H1 (cell line): ENCODE data around the gene NMRK1. TPM values are rescaled to one million over a fixed set of nuclear protein-coding genes. Genes with fewer than 3 reads are reported as not detected.

Experiments used
- CBX8 ChIP-seq: fragments of 300-800, 300-1000 bp; sonication (generic); IDR thresholded peaks from 2 replicates; pipeline ENCODE4 v1.7.1; 2016; ENCODE audit warnings: low read depth, low read length, borderline replicate concordance
- CEBPB ChIP-seq: IDR thresholded peaks from 2 replicates; pipeline ENCODE4 v1.6.1; 2012; ENCODE audit warnings: low read depth, low read length
- EP300 ChIP-seq, 2 experiments: IDR thresholded peaks; 1 replicate in 1 of 2; 2 replicates in 1 of 2; pipeline ENCODE4 v1.6.1; 2011 to 2012; ENCODE audit warnings: low read depth in 2 of 2, low read length in 2 of 2, mild to moderate bottlenecking in 2 of 2, borderline replicate concordance in 1 of 2, inconsistent platforms in 1 of 2, moderate library complexity in 1 of 2
- JUN ChIP-seq: IDR thresholded peaks from 2 replicates; pipeline ENCODE4 v1.6.1; 2011; ENCODE audit warnings: low read depth, mild to moderate bottlenecking, improper control_type of control experiment, low read length
- KDM4A ChIP-seq: IDR thresholded peaks from one replicate; pipeline ENCODE4 v1.7.1; 2012; ENCODE audit warnings: low read depth, mild to moderate bottlenecking, moderate library complexity, low read length, inconsistent platforms; ENCODE audit not compliant: severe bottlenecking
- NANOG ChIP-seq: IDR thresholded peaks from 2 replicates; pipeline ENCODE4 v1.6.1; 2011; ENCODE audit warnings: low read length, low read depth, mild to moderate bottlenecking, inconsistent platforms; ENCODE audit not compliant: insufficient read depth, poor library complexity, severe bottlenecking
- SIRT6 ChIP-seq: IDR thresholded peaks from one replicate; pipeline ENCODE4 v1.7.1; 2012; ENCODE audit warnings: low read length, inconsistent platforms
- SIX5 ChIP-seq: IDR thresholded peaks from 2 replicates; pipeline ENCODE4 v1.6.1; 2011; ENCODE audit warnings: mild to moderate bottlenecking, low read depth, low read length
- polyA plus RNA-seq, 7 experiments: library from polyadenylated mRNA; depleted of rRNA in 3 of 7; stranded (reverse) in 5 of 7; unstranded in 2 of 7; fragments of >200 nt in 5 of 7; fragments of 200-250 nt in 2 of 7; gene quantifications; 1 replicate in 5 of 7; 2 replicates in 1 of 7; 4 replicates in 1 of 7; pipeline versions ENCODE4 v1.2.1 to v1.2.3, GENCODE V29; 2011 to 2013; ENCODE audit warnings: missing spikeins in 2 of 7, mixed read lengths in 2 of 7
- total RNA-seq: library from RNA; stranded (reverse); fragmentation: NEBNext Ultra II Directional; extraction: Animal tissue kit (Norgen Biotek cat#: 25700); gene quantifications from 2 replicates; pipeline ENCODE4 v1.2.1, GENCODE V29; 2021
- TF ChIP-seq, protein P1 (sequence below): fragments of 300-600 bp; sonication (generic); IDR thresholded peaks from 2 replicates; pipeline ENCODE4 v1.7.1; 2012; ENCODE audit warnings: low read length, moderate library complexity, mild to moderate bottlenecking, inconsistent platforms; ENCODE audit not compliant: insufficient replicate concordance
- TF ChIP-seq, protein P2 (sequence below): IDR thresholded peaks from 2 replicates; pipeline ENCODE4 v1.6.1; 2012; ENCODE audit warnings: inconsistent platforms

The NMRK1 gene
- total and polyA plus RNA-seq, 2 of the 8 experiments (the other 6 are each of a cell fraction or from before 2014, with no cell fraction given), result 5.8 to 8.1 TPM

DNA sequence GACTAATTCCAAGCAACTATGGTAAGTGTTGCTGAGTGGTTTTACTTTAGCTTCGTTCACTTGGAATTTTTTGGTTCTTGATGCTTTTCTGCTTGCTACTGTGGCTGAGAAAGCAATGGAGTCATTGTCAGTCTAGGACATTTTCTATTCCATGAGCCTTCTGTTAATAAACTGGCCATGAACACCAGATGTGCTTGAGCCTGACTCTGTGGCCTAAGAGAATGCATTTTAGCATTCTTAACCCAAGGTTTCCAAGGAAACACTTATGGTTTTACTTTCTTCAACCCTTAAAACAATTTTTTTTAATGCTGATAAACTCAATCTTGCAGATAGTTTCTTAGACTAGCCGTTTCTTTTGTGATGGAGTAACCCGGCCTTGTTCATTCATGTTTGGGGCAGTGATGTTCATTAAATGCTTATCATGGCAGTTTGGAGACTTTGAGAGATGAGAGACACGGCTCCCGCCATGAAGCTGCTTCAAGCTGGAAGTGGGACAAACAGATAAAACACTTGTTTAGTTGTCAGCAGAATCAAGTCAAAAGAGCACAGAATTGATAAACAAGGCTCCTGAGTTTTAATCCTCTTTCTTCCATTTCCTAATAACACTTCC is 42.8 kb upstream of the NMRK1 start (continued):
- TF ChIP-seq, protein P1, sequence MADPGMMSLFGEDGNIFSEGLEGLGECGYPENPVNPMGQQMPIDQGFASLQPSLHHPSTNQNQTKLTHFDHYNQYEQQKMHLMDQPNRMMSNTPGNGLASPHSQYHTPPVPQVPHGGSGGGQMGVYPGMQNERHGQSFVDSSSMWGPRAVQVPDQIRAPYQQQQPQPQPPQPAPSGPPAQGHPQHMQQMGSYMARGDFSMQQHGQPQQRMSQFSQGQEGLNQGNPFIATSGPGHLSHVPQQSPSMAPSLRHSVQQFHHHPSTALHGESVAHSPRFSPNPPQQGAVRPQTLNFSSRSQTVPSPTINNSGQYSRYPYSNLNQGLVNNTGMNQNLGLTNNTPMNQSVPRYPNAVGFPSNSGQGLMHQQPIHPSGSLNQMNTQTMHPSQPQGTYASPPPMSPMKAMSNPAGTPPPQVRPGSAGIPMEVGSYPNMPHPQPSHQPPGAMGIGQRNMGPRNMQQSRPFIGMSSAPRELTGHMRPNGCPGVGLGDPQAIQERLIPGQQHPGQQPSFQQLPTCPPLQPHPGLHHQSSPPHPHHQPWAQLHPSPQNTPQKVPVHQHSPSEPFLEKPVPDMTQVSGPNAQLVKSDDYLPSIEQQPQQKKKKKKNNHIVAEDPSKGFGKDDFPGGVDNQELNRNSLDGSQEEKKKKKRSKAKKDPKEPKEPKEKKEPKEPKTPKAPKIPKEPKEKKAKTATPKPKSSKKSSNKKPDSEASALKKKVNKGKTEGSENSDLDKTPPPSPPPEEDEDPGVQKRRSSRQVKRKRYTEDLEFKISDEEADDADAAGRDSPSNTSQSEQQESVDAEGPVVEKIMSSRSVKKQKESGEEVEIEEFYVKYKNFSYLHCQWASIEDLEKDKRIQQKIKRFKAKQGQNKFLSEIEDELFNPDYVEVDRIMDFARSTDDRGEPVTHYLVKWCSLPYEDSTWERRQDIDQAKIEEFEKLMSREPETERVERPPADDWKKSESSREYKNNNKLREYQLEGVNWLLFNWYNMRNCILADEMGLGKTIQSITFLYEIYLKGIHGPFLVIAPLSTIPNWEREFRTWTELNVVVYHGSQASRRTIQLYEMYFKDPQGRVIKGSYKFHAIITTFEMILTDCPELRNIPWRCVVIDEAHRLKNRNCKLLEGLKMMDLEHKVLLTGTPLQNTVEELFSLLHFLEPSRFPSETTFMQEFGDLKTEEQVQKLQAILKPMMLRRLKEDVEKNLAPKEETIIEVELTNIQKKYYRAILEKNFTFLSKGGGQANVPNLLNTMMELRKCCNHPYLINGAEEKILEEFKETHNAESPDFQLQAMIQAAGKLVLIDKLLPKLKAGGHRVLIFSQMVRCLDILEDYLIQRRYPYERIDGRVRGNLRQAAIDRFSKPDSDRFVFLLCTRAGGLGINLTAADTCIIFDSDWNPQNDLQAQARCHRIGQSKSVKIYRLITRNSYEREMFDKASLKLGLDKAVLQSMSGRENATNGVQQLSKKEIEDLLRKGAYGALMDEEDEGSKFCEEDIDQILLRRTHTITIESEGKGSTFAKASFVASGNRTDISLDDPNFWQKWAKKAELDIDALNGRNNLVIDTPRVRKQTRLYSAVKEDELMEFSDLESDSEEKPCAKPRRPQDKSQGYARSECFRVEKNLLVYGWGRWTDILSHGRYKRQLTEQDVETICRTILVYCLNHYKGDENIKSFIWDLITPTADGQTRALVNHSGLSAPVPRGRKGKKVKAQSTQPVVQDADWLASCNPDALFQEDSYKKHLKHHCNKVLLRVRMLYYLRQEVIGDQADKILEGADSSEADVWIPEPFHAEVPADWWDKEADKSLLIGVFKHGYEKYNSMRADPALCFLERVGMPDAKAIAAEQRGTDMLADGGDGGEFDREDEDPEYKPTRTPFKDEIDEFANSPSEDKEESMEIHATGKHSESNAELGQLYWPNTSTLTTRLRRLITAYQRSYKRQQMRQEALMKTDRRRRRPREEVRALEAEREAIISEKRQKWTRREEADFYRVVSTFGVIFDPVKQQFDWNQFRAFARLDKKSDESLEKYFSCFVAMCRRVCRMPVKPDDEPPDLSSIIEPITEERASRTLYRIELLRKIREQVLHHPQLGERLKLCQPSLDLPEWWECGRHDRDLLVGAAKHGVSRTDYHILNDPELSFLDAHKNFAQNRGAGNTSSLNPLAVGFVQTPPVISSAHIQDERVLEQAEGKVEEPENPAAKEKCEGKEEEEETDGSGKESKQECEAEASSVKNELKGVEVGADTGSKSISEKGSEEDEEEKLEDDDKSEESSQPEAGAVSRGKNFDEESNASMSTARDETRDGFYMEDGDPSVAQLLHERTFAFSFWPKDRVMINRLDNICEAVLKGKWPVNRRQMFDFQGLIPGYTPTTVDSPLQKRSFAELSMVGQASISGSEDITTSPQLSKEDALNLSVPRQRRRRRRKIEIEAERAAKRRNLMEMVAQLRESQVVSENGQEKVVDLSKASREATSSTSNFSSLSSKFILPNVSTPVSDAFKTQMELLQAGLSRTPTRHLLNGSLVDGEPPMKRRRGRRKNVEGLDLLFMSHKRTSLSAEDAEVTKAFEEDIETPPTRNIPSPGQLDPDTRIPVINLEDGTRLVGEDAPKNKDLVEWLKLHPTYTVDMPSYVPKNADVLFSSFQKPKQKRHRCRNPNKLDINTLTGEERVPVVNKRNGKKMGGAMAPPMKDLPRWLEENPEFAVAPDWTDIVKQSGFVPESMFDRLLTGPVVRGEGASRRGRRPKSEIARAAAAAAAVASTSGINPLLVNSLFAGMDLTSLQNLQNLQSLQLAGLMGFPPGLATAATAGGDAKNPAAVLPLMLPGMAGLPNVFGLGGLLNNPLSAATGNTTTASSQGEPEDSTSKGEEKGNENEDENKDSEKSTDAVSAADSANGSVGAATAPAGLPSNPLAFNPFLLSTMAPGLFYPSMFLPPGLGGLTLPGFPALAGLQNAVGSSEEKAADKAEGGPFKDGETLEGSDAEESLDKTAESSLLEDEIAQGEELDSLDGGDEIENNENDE, result no peak
- TF ChIP-seq SIRT6 (no peak), CEBPB (no peak), JUN (no peak), CBX8 (no peak), KDM4A (no peak), EP300 (IDR thresholded peaks at IDR 0.05; ENCODE audit: borderline replicate concordance in 1 of 2, low read depth in 2 of 2, low read length in 2 of 2) (no peak), NANOG (no peak), SIX5 (no peak)
- TF ChIP-seq, protein P2, sequence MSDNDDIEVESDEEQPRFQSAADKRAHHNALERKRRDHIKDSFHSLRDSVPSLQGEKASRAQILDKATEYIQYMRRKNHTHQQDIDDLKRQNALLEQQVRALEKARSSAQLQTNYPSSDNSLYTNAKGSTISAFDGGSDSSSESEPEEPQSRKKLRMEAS, result no peak
